ENCODE measurements around the gene PACSIN2.

- no peak for TF ChIP-seq SIN3A (IDR thresholded peaks at IDR 0.05; ENCODE audit: borderline replicate concordance, insufficient read depth, low read length)
- no peak for TF ChIP-seq REST (IDR thresholded peaks at IDR 0.05; ENCODE audit: insufficient read depth in 1 of 2, low read depth in 2 of 2, low read length in 2 of 2)
- no peak for TF ChIP-seq POLR2AphosphoS5 (IDR thresholded peaks at IDR 0.05; ENCODE audit: low read depth, low read length)
Observed at GRCh38 chr22:42947211-42947990, 67.5 kb downstream of the PACSIN2 start.

All from PFSK-1 (cell line).